Measurements from ENCODE around the gene CPM. TPM values are rescaled to one million over a fixed set of nuclear protein-coding genes. Genes with fewer than 3 reads are reported as not detected.

The CPM gene
- total and polyA plus RNA-seq, 10 of the 15 experiments (the other 5 are each of a cell fraction or from before 2014, with no cell fraction given), result 0.06 to 1.7 (median 0.41) TPM

GRCh38 chr12:68827895-68828671 is 104.9 kb downstream of the CPM start (continued):
- TF ChIP-seq ZNF687 (IDR thresholded peaks at IDR 0.05) (no peak), STAT1 (conservative IDR thresholded peaks at IDR 0.05) (no peak), BACH1 (IDR thresholded peaks at IDR 0.05; ENCODE audit: borderline replicate concordance) (no peak)

GRCh38 chr12:68825569-68826217 is 107.3 kb downstream of the CPM start:
- ChIA-PET RAD21 (ENCODE audit: unreplicated experiment) (no interaction called here), SMC1A (ENCODE audit: uncharacterized antibody, unreplicated experiment) (no interaction called here), POLR2A (interaction anchor here (0.6 to 1.0 kb wide), 2 partner anchors 8 to 14 kb away, joined by 3 read pairs; no protein-coding TSS in a partner anchor), CTCF (interaction anchor here (0.6 to 0.8 kb wide), 2 partner anchors 11 to 463 kb away, joined by 3 to 4 read pairs; no protein-coding TSS in a partner anchor)
- Histone ChIP-seq H3K79me2 (ENCODE audit: control insufficient read depth, insufficient read depth, low read length) (peaks cover 7% of the 10 kb centered on the region), H4K20me1 (ENCODE audit: control insufficient read depth, insufficient read depth) (0 out of 2 replicates have a peak, but pooled peaks cover under 1% of the 10 kb centered on the region), H3K27me3 (replicated peaks in 1 of 2; ENCODE audit: control insufficient read depth in 2 of 2, insufficient read depth in 2 of 2, low read length in 1 of 2) (no peaks in the 10 kb centered on the region), H3K4me3 (no peak overlapping the region), H3K36me3 (ENCODE audit: control insufficient read depth in 2 of 2, insufficient read depth in 2 of 2, low read length in 1 of 2) (peaks cover 11 to 51% of the 10 kb centered on the region in 2 experiments; a peak in 3 of 4 replicates), H3K9me3 (replicated peaks; ENCODE audit: control insufficient read depth, insufficient read depth, low read length) (no peaks in the 10 kb centered on the region), H3K4me1 (ENCODE audit: control insufficient read depth, insufficient read depth, low read length) (no peaks in the 10 kb centered on the region), H3K4me2 (ENCODE audit: control insufficient read depth, insufficient read depth) (no peak overlapping the region), H2AFZ (ENCODE audit: control insufficient read depth, low read depth, low read length) (no peak overlapping the region), H3K9ac (ENCODE audit: control insufficient read depth, insufficient read depth, low read length) (no peak overlapping the region), H3K27ac (ENCODE audit: control insufficient read depth, insufficient read depth) (no peak overlapping the region)
- in situ Hi-C loops (cut with MboI) (no loop called here), intact Hi-C loops (cut with micrococcal nuclease; ENCODE audit: unreplicated experiment) (no loop called here)
- WGBS (ENCODE audit: insufficient coverage, insufficient replicate concordance, low lambda C conversion rate, missing lambda C conversion rate), result 96% methylated on average over 11 of the region's 11 CpGs
- BruUV-seq (replicated peaks), result no TSS peak
- no peak for FAIRE-seq
- TF ChIP-seq NR2F1 (conservative IDR thresholded peaks at IDR 0.05) (no peak), POLR2AphosphoS5 (IDR thresholded peaks at IDR 0.05; ENCODE audit: low read length) (peak; percentile 47; the same call in 1 of the 2 replicates), CEBPZ (IDR thresholded peaks at IDR 0.05; ENCODE audit: low read depth, low read length) (no peak)
- no peak for DNase-seq (ENCODE audit: low read depth, low spot score)
- ATAC-seq, result no peak

Data from GM12878 (cell line).